HEK293 (cell line): ENCODE measurements around the gene CHCHD6.
A peak's percentile ranks its signal among the peaks of the same experiment; 100 is the strongest.

ENCODE experiments used
- CTCF ChIA-PET: fragments of 350-600 bp; formaldehyde crosslinking; extraction: SDS; loops from one replicate; lab custom pipeline; 2021; ENCODE audit warnings: antibody characterized with exemption; lab: Yijun Ruan, JAX
- POLR2A ChIA-PET: fragments of 300-600 bp; formaldehyde crosslinking; extraction: SDS; loops from one replicate; lab custom pipeline; 2020; ENCODE audit warnings: antibody characterized with exemption, inconsistent platforms; lab: Yijun Ruan, JAX
- H3K27ac ChIP-seq: fragments of 200-500 bp; sonication (Bioruptor generic); 2 replicates; pipeline ENCODE4 v1.5.1; 2014; ENCODE audit warnings: low read depth, low read length, control low read depth, inconsistent platforms; ENCODE audit errors: extremely low read depth
- H3K36me3 ChIP-seq, 2 experiments: fragments of 200-500 bp in 1 of 2; sonication (Bioruptor generic) in 1 of 2; 1 replicate in 1 of 2; 2 replicates in 1 of 2; pipeline ENCODE4 v1.5.1; 2014 to 2017; ENCODE audit warnings: inconsistent platforms in 2 of 2, low read length in 2 of 2; ENCODE audit not compliant: control insufficient read depth in 2 of 2, insufficient read depth in 1 of 2
- H3K4me1 ChIP-seq: fragments of 200-500 bp; sonication (Bioruptor generic); 2 replicates; pipeline ENCODE4 v1.5.1; 2014; ENCODE audit warnings: mild to moderate bottlenecking, low read length, inconsistent platforms; ENCODE audit not compliant: control insufficient read depth, insufficient read depth
- H3K4me3 ChIP-seq: 2 replicates; pipeline ENCODE4 v1.5.1; 2011; ENCODE audit warnings: low read depth, mild to moderate bottlenecking, control low read depth, low read length, moderate library complexity
- H3K9me3 ChIP-seq: fragments of 200-500 bp; sonication (Bioruptor generic); 2 replicates; pipeline ENCODE4 v1.5.1; 2014; ENCODE audit warnings: low read depth, low read length, inconsistent platforms; ENCODE audit not compliant: control insufficient read depth, insufficient read depth
- BCL11A ChIP-seq: fragments of 450-650 bp; formaldehyde crosslinking; IDR thresholded peaks from 2 replicates; pipeline ENCODE4 v1.5.1; 2016; ENCODE audit warnings: low read depth, missing biosample characterization, missing genetic modification characterization
- KLF16 ChIP-seq: fragments of 450-650 bp; formaldehyde crosslinking; IDR thresholded peaks from 2 replicates; pipeline ENCODE4 v1.5.1; 2017; ENCODE audit warnings: missing biosample characterization, missing genetic modification characterization
- MZF1 ChIP-seq: fragments of 450-650 bp; formaldehyde crosslinking; IDR thresholded peaks from 2 replicates; pipeline ENCODE4 v1.5.1; 2017; ENCODE audit warnings: missing biosample characterization, missing genetic modification characterization, borderline replicate concordance
- SCRT2 ChIP-seq: fragments of 450-650 bp; formaldehyde crosslinking; IDR thresholded peaks from 2 replicates; pipeline ENCODE4 v1.5.1; 2016; ENCODE audit warnings: missing biosample characterization, missing genetic modification characterization
- SP3 ChIP-seq: fragments of 450-650 bp; formaldehyde crosslinking; IDR thresholded peaks from 2 replicates; pipeline ENCODE4 v1.5.1; 2016; ENCODE audit warnings: missing biosample characterization, missing genetic modification characterization
- ZBTB11 ChIP-seq: fragments of 450-650 bp; formaldehyde crosslinking; conservative IDR thresholded peaks from 2 replicates; pipeline ENCODE4 v1.5.1; 2016; ENCODE audit warnings: low read depth, missing biosample characterization, missing genetic modification characterization
- ZEB2 ChIP-seq: fragments of 450-650 bp; formaldehyde crosslinking; IDR thresholded peaks from 2 replicates; pipeline ENCODE4 v1.5.1; 2016; ENCODE audit warnings: missing biosample characterization, missing genetic modification characterization
- ZNF138 ChIP-seq: fragments of 450-650 bp; formaldehyde crosslinking; IDR thresholded peaks from 2 replicates; pipeline ENCODE4 v1.5.1; 2016; ENCODE audit warnings: missing biosample characterization, missing genetic modification characterization, borderline replicate concordance
- ZNF140 ChIP-seq: fragments of 450-650 bp; formaldehyde crosslinking; IDR thresholded peaks from 2 replicates; pipeline ENCODE4 v1.5.1; 2016; ENCODE audit warnings: missing biosample characterization, missing genetic modification characterization
- ZNF155 ChIP-seq: fragments of 450-650 bp; formaldehyde crosslinking; IDR thresholded peaks from 2 replicates; pipeline ENCODE4 v1.5.1; 2016; ENCODE audit warnings: missing biosample characterization, missing genetic modification characterization
- ZNF221 ChIP-seq: fragments of 450-650 bp; formaldehyde crosslinking; IDR thresholded peaks from 2 replicates; pipeline ENCODE4 v1.5.1; 2017; ENCODE audit warnings: missing biosample characterization, missing genetic modification characterization, borderline replicate concordance
- ZNF37A ChIP-seq: fragments of 450-650 bp; IDR thresholded peaks from 2 replicates; pipeline ENCODE4 v1.5.1; 2018; ENCODE audit warnings: missing biosample characterization, missing genetic modification characterization
- ZNF513 ChIP-seq: fragments of 450-650 bp; IDR thresholded peaks from 2 replicates; pipeline ENCODE4 v1.5.1; 2018; ENCODE audit warnings: missing biosample characterization, missing genetic modification characterization
- ZNF610 ChIP-seq: fragments of 450-650 bp; formaldehyde crosslinking; IDR thresholded peaks from 2 replicates; pipeline ENCODE4 v1.5.1; 2016; ENCODE audit warnings: missing biosample characterization, missing genetic modification characterization, borderline replicate concordance
- ZNF768 ChIP-seq: fragments of 450-650 bp; formaldehyde crosslinking; IDR thresholded peaks from 2 replicates; pipeline ENCODE4 v1.5.1; 2018; ENCODE audit warnings: missing biosample characterization, mild to moderate bottlenecking, missing genetic modification characterization

CHCHD6 gene

GRCh38 chr3:126910231-126910630, 206.2 kb downstream of the CHCHD6 start:
- CTCF ChIA-PET = no interaction called here
- H3K9me3 ChIP-seq = no peaks in the 10 kb centered on the region
- H3K27ac ChIP-seq = no peak overlapping the region
- no peaks in the 10 kb centered on the region for H3K4me1 ChIP-seq
- H3K36me3 ChIP-seq = peaks cover 0 to 2% of the 10 kb centered on the region in 2 experiments; a peak in 1 of 3 replicates
- TF ChIP-seq BCL11A = no peak
- no peak for TF ChIP-seq ZNF768 (tag by site-specific recombination)
- no peak for TF ChIP-seq ZNF221 (tag by site-specific recombination)
- no peak for TF ChIP-seq SP3 (tag by site-specific recombination)
- TF ChIP-seq MZF1 (tag by site-specific recombination) = no peak
- TF ChIP-seq ZNF513 (tag by site-specific recombination) = no peak
- no peak for TF ChIP-seq ZNF610
- no peak for TF ChIP-seq ZBTB11
- POLR2A ChIA-PET = no interaction called here
- H3K4me3 ChIP-seq = no peak overlapping the region

- peaks cover 0 to 2% of the 10 kb centered on the region in 2 experiments; a peak in 1 of 3 replicates for H3K36me3 ChIP-seq
- H3K4me3 ChIP-seq = no peak overlapping the region
- no peak overlapping the region for H3K27ac ChIP-seq
- no peak for TF ChIP-seq ZNF37A (tag by site-specific recombination)
- no peak for TF ChIP-seq ZNF155
- peak; percentile 50 for TF ChIP-seq SCRT2
- no peaks in the 10 kb centered on the region for H3K9me3 ChIP-seq
- no peaks in the 10 kb centered on the region for H3K4me1 ChIP-seq
- POLR2A ChIA-PET = no interaction called here
- CTCF ChIA-PET = interaction anchor here (0.6 kb wide), 2 partner anchors 627 to 637 kb away, joined by 3 to 5 read pairs; no protein-coding TSS in a partner anchor
These were observed 207.4 kb downstream of the CHCHD6 start for GRCh38 chr3:126911162-126912026.

- no peak overlapping the region for H3K27ac ChIP-seq
- no peaks in the 10 kb centered on the region for H3K4me1 ChIP-seq
- TF ChIP-seq ZNF138 = no peak
- TF ChIP-seq KLF16 = no peak
- TF ChIP-seq ZEB2 (tag by site-specific recombination) = no peak
- TF ChIP-seq ZNF140 (tag by site-specific recombination) = no peak
- H3K36me3 ChIP-seq = peaks cover 0 to 6% of the 10 kb centered on the region in 2 experiments; a peak in 1 of 3 replicates
- ChIA-PET CTCF (interaction anchor here (0.6 kb wide), 1 partner anchor 626 kb away, joined by 5 read pairs; no protein-coding TSS in a partner anchor), POLR2A (no interaction called here)
- H3K9me3 ChIP-seq = no peaks in the 10 kb centered on the region
- no peak overlapping the region for H3K4me3 ChIP-seq
These were observed 208.0 kb downstream of the CHCHD6 start for GRCh38 chr3:126912027-126912422.
